ENCODE data around the gene SLC6A20. TPM values are rescaled to one million over a fixed set of nuclear protein-coding genes. Genes with fewer than 3 reads are reported as not detected.
A peak's percentile ranks its signal among the peaks of the same experiment; 100 is the strongest.

The SLC6A20 gene
- total RNA-seq, 3 donors from 2014 or later = 0.29 to 2.4 (median 1.2) TPM

DNA sequence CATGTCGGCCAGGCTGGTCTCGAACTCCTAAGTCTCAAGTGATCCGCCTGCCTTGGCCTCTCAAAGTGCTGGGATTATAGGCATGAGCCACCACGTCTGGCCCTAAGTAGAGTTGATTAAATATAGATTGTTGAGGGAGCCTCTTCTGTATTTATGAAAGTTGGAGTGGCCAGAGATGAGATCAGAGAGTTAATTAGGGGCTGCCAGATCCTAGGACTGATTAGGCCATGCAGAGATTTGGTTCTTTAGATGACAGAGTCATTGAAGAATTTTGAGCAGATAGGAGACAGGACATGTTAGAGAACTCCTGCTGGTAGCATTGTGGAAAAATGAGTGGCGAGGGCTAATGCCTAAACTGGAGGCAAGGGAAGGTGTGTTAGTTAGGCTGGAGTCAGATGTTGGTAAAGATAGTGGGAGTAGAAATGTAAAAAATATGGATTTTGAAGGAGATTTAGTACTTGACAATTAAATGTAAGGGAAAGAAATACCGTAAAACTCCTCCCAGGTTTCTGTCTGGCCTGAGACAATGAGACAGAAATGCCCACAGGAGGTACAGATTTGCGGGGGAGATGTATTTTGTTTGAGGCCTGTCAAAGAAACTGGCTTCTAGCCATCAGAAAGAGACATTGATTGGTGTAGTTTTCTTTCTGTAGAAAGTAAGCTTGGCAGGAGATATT, 83.8 kb downstream of the SLC6A20 start:
- H3K4me3 ChIP-seq = no peak overlapping the region
- H3K4me1 ChIP-seq (ENCODE audit: low read depth) = no peaks in the 10 kb centered on the region
- no peak for ATAC-seq
- intact Hi-C loops (cut with DNase I, micrococcal nuclease) = no loop called here
- DNase-seq = no peak
- H3K36me3 ChIP-seq (ENCODE audit: low read depth) = no peaks in the 10 kb centered on the region
- TF ChIP-seq, protein P1, sequence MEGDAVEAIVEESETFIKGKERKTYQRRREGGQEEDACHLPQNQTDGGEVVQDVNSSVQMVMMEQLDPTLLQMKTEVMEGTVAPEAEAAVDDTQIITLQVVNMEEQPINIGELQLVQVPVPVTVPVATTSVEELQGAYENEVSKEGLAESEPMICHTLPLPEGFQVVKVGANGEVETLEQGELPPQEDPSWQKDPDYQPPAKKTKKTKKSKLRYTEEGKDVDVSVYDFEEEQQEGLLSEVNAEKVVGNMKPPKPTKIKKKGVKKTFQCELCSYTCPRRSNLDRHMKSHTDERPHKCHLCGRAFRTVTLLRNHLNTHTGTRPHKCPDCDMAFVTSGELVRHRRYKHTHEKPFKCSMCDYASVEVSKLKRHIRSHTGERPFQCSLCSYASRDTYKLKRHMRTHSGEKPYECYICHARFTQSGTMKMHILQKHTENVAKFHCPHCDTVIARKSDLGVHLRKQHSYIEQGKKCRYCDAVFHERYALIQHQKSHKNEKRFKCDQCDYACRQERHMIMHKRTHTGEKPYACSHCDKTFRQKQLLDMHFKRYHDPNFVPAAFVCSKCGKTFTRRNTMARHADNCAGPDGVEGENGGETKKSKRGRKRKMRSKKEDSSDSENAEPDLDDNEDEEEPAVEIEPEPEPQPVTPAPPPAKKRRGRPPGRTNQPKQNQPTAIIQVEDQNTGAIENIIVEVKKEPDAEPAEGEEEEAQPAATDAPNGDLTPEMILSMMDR (IDR thresholded peaks at IDR 0.05) = no peak
- H3K9me3 ChIP-seq = no peaks in the 10 kb centered on the region

DNA sequence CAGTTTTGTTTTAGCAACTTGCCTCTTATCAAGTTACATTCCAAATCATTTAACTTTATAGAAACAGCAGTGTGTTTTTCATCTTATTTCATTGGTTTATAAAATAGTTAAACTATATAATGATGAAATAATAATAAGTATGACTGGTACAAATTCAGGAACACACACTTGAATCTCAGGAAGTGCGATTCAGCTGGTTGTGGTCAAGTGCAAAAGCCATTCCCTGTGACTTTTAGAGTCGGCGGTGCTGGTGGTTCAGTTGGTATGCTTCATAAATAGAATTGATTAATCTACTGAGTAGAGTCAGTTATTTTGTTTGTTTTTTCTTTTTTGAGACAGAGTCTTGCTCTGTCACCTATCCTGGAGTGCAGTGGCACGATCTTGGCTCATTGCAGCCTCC, 84.4 kb downstream of the SLC6A20 start:
- no peaks in the 10 kb centered on the region for H3K4me1 ChIP-seq (ENCODE audit: low read depth)
- ATAC-seq = no peak
- no peaks in the 10 kb centered on the region for H3K36me3 ChIP-seq (ENCODE audit: low read depth)
- intact Hi-C loops (cut with DNase I, micrococcal nuclease) = no loop called here
- no peaks in the 10 kb centered on the region for H3K9me3 ChIP-seq
- no peak for DNase-seq
- TF ChIP-seq, protein P1 (IDR thresholded peaks at IDR 0.05) = no peak
- no peak overlapping the region for H3K4me3 ChIP-seq

- Histone ChIP-seq H3K36me3 (ENCODE audit: low read depth) (no peaks in the 10 kb centered on the region), H3K4me3 (no peak overlapping the region), H3K9me3 (no peaks in the 10 kb centered on the region), H3K4me1 (ENCODE audit: low read depth) (no peaks in the 10 kb centered on the region)
- intact Hi-C loops (cut with DNase I, micrococcal nuclease) = no loop called here
- peak; percentile 36 for ATAC-seq
- TF ChIP-seq, protein P1 (IDR thresholded peaks at IDR 0.05) = no peak
- DNase-seq = no peak
These were observed 90.2 kb downstream of the SLC6A20 start for GRCh38 chr3:45705839-45706808.

Other genes with a start within 250 kb of the SLC6A20 start
- 10 to 100 TPM; 36.0 to 40.9 (median 38.9) TPM for gene LIMD1, start 201.8 kb downstream of the SLC6A20 start, total RNA-seq
- gene SACM1L, start 107.1 kb downstream of the SLC6A20 start, total RNA-seq = 10 to 100 TPM; 54.1 to 62.6 (median 57.2) TPM
- 10 to 100 TPM; 12.6 to 16.5 (median 16.4) TPM for gene LZTFL1, start 45.6 kb upstream of the SLC6A20 start, total RNA-seq
- under 1 TPM in 2 of 3 donors, not detected in 1; 0.12 to 0.22 TPM for gene CCR9, start 90.0 kb upstream of the SLC6A20 start, total RNA-seq
- gene CXCR6, start 146.9 kb upstream of the SLC6A20 start, total RNA-seq = 1 to 10 TPM; 1.5 to 3.6 (median 1.7) TPM
- 10 to 100 TPM; 25.4 to 76.5 (median 27.7) TPM for gene FYCO1, start 199.3 kb upstream of the SLC6A20 start, total RNA-seq
- gene XCR1, start 230.9 kb upstream of the SLC6A20 start, total RNA-seq = under 1 TPM; 0.13 to 0.29 (median 0.20) TPM

Data from mucosa of descending colon (tissue), 3 donors.